Suprapubic skin (tissue), 4 donors: ENCODE data around the gene SPDYE4. TPM values are rescaled to one million over a fixed set of nuclear protein-coding genes. Genes with fewer than 3 reads are reported as not detected.

ENCODE experiments used
- DNase-seq, 2 donors: peaks; one replicate each; pipeline ENCODE4 v3.0.0-alpha.2; 2019; ENCODE audit warnings: low spot score in 2 of 2
- H3K27ac ChIP-seq: fragments of 200-600 bp; sonication (generic); one replicate; pipeline ENCODE4 v1.5.1; 2019
- H3K27me3 ChIP-seq: fragments of 200-600 bp; sonication (generic); one replicate; pipeline ENCODE4 v1.5.1; 2019
- H3K36me3 ChIP-seq: fragments of 200-600 bp; sonication (generic); one replicate; pipeline ENCODE4 v1.5.1; 2019
- H3K4me1 ChIP-seq: fragments of 200-600 bp; sonication (generic); one replicate; pipeline ENCODE4 v1.5.1; 2019
- H3K4me3 ChIP-seq: fragments of 200-600 bp; sonication (generic); one replicate; pipeline ENCODE4 v1.5.1; 2019; ENCODE audit warnings: mild to moderate bottlenecking
- H3K9me3 ChIP-seq: fragments of 200-600 bp; sonication (generic); one replicate; pipeline ENCODE4 v1.5.1; 2019
- CTCF ChIP-seq, 2 donors: fragments of 200-600 bp in 1 of 2; fragments of 450-650 bp in 1 of 2; sonication (generic) in 1 of 2; IDR thresholded peaks; one replicate each; pipeline ENCODE4 v1.5.1; 2016 to 2019; ENCODE audit warnings: antibody characterized with exemption in 2 of 2, mild to moderate bottlenecking in 1 of 2, moderate library complexity in 1 of 2
- EP300 ChIP-seq: sonication (generic); formaldehyde crosslinking; IDR thresholded peaks from one replicate; pipeline ENCODE4 v1.6.1; 2017; ENCODE audit warnings: antibody characterized with exemption
- POLR2A ChIP-seq, 2 donors: fragments of 450-650 bp; IDR thresholded peaks; one replicate each; pipeline ENCODE4 v1.6.1; 2017; ENCODE audit warnings: antibody characterized with exemption in 2 of 2, mild to moderate bottlenecking in 2 of 2, moderate library complexity in 2 of 2
- POLR2AphosphoS5 ChIP-seq, 3 donors: sonication (generic); formaldehyde crosslinking; IDR thresholded peaks; one replicate each; pipeline ENCODE4 v1.6.1; 2017; ENCODE audit warnings: antibody characterized with exemption in 3 of 3
- WGBS: methylation state at CpG from one replicate; pipeline ENCODE4 v1.1.5; 2018; 5-methylcytosine and 5-hydroxymethylcytosine counted together
- total RNA-seq, 4 donors: library from RNA; depleted of rRNA; stranded (reverse); fragments of >200 nt; gene quantifications; one replicate each; pipeline ENCODE4 v1.1.0, GENCODE V29; 2016

Gene SPDYE4
- total RNA-seq, 4 donors from 2014 or later, result not detected

GRCh38 chr17:8726941-8727555, 31.3 kb downstream of the SPDYE4 start:
- H3K36me3 ChIP-seq, result no peaks in the 10 kb centered on the region

GRCh38 chr17:8725881-8726876, 32.2 kb downstream of the SPDYE4 start:
- Histone ChIP-seq H3K27me3 (no peaks in the 10 kb centered on the region), H3K4me3 (no peak overlapping the region), H3K36me3 (no peaks in the 10 kb centered on the region), H3K27ac (no peak overlapping the region), H3K4me1 (peaks cover 9% of the 10 kb centered on the region), H3K9me3 (no peaks in the 10 kb centered on the region)
- DNase-seq, result peak in 1 of 2 donors; percentile 69
- TF ChIP-seq EP300, result no peak
- no peak for TF ChIP-seq POLR2A (IDR thresholded peaks at IDR 0.05)
- no peak for TF ChIP-seq POLR2AphosphoS5 (IDR thresholded peaks at IDR 0.05)
- no peak for TF ChIP-seq CTCF (IDR thresholded peaks at IDR 0.05)
- WGBS, result 88% methylated on average over 21 of the region's 23 CpGs

More at GRCh38 chr17:8726941-8727555, 31.3 kb downstream of the SPDYE4 start:
- DNase-seq, result peak in 1 of 2 donors; percentile 76
- H3K4me1 ChIP-seq, result peaks cover 9% of the 10 kb centered on the region
- no peak overlapping the region for H3K4me3 ChIP-seq
- H3K9me3 ChIP-seq, result no peaks in the 10 kb centered on the region
- 41% methylated on average over 9 of the region's 17 CpGs for WGBS
- TF ChIP-seq EP300, result no peak
- TF ChIP-seq CTCF (IDR thresholded peaks at IDR 0.05), result no peak
- TF ChIP-seq POLR2AphosphoS5 (IDR thresholded peaks at IDR 0.05), result no peak
- TF ChIP-seq POLR2A (IDR thresholded peaks at IDR 0.05), result no peak
- no peak overlapping the region for H3K27ac ChIP-seq
- H3K27me3 ChIP-seq, result no peaks in the 10 kb centered on the region

- no peak overlapping the region for H3K4me3 ChIP-seq
- TF ChIP-seq POLR2AphosphoS5 (IDR thresholded peaks at IDR 0.05) (no peak), CTCF (IDR thresholded peaks at IDR 0.05) (no peak), POLR2A (IDR thresholded peaks at IDR 0.05) (no peak), EP300 (no peak)
- H3K27me3 ChIP-seq, result no peaks in the 10 kb centered on the region
- no peak for DNase-seq
- no peaks in the 10 kb centered on the region for H3K36me3 ChIP-seq
- peaks cover 9% of the 10 kb centered on the region for H3K4me1 ChIP-seq
- no peak overlapping the region for H3K27ac ChIP-seq
- H3K9me3 ChIP-seq, result no peaks in the 10 kb centered on the region
- WGBS, result 92% methylated on average over 7 of the region's 7 CpGs
These were observed 33.9 kb downstream of the SPDYE4 start for GRCh38 chr17:8724451-8724850.

GRCh38 chr17:8720596-8720995, 37.8 kb downstream of the SPDYE4 start:
- 89% methylated on average over 9 of the region's 9 CpGs for WGBS
- Histone ChIP-seq H3K9me3 (no peaks in the 10 kb centered on the region), H3K4me1 (no peaks in the 10 kb centered on the region), H3K27me3 (no peaks in the 10 kb centered on the region), H3K27ac (no peak overlapping the region), H3K36me3 (no peaks in the 10 kb centered on the region), H3K4me3 (no peak overlapping the region)
- DNase-seq, result no peak
- no peak for TF ChIP-seq POLR2AphosphoS5 (IDR thresholded peaks at IDR 0.05)
- no peak for TF ChIP-seq EP300
- TF ChIP-seq CTCF (IDR thresholded peaks at IDR 0.05), result no peak
- TF ChIP-seq POLR2A (IDR thresholded peaks at IDR 0.05), result no peak
